Umbilical cord (tissue), 2 donors: ENCODE measurements around the gene GPT2. TPM values are rescaled to one million over a fixed set of nuclear protein-coding genes. Genes with fewer than 3 reads are reported as not detected.
A peak's percentile ranks its signal among the peaks of the same experiment; 100 is the strongest.

Experiments
- DNase-seq: peaks from one replicate; pipeline ENCODE4 v3.0.0-alpha.2; 2015; ENCODE audit warnings: low spot score
- total RNA-seq: library from RNA; depleted of rRNA; stranded (reverse); fragments of >200 nt; gene quantifications from one replicate; pipeline ENCODE4 v1.2.3, GENCODE V29; 2014; ENCODE audit warnings: low replicate concordance; ENCODE audit not compliant: insufficient read depth

Gene GPT2
- 9.6 TPM for total RNA-seq

DNA sequence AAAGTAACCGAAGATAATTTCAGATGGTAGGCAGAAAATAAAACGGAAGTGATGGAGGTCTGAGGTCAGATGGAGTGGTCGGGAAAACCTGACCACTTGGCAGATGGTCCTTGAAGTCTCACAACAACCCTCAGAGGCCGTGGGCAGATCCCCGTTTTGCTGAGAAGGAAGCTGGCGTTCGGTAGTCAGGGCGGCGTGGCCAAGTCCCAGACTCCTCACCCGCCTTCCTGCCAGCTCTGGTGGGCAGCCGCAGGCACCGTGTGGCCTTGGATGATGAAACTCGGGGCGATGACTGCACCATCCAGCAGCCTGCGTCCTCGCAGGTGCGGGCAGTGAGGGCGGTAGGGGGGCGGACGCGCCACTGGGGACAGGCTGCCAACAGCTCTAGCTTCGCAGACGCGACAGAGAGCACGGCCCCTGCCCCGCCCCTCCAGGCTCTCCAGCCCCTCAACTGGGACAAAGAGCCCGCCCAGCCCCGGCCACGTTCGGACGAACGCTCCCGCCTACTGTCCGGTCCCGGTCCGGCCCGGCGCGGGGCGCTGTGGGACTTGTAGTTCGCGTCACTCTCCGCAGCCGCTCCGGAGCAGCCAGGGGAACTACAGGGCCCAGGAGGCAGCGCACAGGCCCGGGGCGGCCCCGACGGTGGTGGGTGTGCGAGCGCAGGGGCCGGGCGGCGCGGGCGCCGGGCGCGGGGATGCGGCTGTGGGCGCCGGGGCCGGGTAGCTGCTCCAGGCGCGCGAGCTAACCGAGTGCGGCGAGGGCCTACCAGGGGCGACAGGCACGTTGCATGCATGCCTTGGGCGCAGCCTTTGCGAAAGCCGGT is at the start of gene GPT2:
TSS of gene GPT2 (plus strand) at position 673 of the 823 bp plus-strand sequence. CDS start 354 bp downstream, outside the sequence.
- DNase-seq: peak; percentile 98

GRCh38 chr16:46836534-46837530 is 47.3 kb upstream of the GPT2 start:
- no peak for DNase-seq

GRCh38 chr16:46839986-46840443 is 44.1 kb upstream of the GPT2 start:
- no peak for DNase-seq

DNA sequence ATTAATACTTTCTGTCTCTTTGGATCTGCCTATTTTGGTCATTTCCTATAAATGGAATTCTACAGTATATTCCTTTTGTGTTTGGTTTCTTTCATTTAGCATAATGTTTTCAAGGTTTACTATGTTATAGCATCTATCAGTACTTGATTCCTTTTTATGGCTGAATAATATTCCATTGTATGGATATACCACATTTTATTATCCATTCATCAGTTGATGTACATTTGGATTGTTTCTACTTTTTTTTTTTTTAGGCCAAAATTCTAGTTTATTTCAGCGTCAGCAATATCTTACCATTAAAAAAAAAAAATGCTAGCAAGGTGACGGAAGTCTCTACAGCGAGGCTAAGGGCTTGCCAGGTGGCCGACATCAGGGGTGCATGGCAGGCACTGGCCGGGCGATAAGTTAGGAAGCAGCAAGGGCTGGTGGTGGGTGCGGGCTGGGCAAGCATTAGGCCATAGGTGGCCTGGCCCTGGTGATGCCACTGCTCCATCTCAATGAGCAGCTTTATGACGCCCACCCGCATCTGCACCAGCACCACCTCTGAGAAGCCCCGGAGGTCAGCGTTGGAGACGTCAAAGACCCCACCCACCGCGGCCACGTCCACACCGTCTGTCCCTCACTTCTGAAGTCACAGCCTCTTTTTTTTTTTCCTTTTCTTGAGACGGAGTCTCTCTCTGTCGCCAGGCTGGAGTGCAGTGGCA is 41.8 kb upstream of the GPT2 start:
- DNase-seq: no peak

DNA sequence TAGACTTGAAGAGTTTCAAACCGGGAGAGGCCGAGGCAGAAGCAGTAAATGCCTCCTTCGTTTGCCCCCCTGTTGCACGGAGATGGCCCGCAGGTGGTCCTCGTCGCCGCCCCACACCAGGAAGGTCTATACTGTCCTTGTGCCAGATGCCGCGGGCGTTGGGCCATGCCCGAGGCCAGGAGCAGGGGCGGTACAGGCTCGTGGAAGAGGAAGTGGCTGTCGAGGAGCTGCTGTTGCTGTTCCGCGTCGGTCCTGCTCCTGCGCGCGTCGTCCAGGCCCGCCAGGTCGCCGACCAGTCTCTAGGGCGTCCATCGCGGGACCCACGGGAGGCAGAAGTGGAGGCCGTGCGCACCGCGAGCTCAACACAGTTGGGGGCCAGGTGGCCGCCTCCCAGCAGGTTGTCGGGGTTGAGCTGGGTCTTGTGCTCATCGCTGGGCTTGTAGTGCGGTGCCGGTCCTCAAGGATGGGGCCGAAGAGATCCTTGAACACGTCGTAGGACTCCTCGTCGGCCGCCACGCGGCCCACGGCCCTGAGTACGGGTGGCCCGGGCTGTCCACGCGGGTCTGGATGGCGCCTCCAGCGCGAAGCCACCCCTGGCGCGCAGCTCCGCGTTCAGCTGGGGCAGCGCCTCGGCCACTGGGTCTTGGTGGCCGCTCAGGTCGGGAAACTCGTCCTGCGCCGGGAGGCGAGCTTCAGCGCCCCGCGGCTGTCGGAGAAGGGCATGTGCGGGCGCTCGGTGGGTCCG is 40.1 kb upstream of the GPT2 start:
- no peak for DNase-seq

DNA sequence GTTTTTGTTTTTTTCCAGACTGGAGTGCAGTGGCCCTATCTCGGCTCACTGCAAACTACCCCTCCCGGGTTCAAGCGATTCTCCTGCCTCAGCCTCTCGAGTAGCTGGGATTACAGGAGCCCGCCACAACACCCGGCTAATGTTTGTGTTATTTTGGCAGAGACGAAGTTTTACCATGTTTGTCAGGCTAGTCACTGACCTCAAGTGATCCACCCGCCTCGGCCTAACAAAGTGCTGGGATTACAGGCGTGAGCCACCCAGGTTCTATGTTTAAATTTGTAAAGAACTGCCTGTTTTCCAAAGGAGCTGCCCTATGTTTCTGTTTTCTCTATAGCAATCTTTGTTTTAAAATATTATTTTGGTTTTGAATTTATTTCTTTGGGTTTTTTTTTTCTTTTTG is 39.4 kb upstream of the GPT2 start:
- no peak for DNase-seq

DNA sequence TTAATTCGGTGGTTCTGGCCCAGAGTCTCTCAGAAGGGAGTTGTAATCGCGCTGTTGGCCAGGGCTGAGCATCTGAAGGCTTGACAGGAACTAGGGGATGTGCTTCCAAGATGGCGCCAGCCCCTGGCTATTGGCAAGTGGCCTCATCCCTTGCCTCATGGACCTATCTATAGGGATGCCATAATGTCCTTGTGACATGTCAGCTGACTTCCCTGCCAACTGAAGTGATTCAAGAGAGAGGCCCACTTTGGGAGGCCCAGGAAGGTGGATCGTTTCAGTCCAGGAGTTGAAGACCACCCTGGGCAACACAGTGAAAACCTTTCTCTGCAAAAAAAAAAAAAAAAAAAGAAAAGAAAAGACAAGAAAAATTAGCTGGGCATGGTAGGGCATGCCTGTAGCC is 38.2 kb upstream of the GPT2 start:
- no peak for DNase-seq

DNA sequence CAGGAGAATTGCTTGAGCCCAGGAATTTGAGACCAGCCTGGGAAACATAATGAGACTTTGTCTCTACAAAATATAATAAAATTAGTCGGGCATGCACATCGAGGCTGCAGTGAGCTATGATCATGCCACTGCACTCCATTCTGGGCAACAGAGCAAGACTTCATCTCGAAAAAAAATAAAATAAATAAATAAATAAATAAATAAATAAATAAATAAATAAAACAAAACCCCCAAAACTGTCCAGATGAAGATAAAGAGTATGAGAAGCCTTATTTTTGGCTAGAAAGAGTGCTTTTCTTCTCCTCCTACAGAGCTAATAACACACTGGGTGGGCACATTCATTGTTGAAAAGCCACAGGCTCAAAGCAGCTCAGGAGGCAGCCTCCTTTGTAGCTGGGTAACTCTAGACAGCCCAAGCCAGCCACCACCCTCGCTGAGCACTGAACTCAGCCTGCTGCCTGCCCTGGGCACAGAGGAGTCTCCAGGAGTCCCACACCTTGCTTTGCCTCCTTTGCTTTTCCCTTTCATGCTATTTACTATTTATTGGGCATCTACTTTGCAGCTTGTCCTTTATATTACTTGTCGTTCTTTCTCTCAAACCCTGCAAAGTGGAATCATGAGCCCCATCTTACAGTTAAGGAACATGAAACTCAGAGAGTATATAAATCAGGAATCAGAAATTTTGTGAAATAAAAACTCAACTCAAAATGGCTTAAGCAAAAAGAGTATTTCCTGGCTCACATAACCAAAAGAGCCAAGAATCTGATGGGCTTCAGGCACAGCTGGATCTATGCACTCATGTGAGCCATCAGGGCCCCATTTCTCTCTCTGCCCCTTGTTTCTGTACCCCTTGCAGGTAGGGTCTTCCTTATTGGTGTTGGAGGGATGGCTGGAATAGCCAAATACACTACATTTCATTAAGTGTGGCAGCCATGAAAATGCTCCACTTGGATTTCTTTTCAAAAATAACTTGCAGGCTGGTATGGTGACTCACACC is 35.1 kb upstream of the GPT2 start:
- DNase-seq: no peak

- DNase-seq: no peak
These were observed 33.3 kb upstream of the GPT2 start for GRCh38 chr16:46850619-46851555.

DNA sequence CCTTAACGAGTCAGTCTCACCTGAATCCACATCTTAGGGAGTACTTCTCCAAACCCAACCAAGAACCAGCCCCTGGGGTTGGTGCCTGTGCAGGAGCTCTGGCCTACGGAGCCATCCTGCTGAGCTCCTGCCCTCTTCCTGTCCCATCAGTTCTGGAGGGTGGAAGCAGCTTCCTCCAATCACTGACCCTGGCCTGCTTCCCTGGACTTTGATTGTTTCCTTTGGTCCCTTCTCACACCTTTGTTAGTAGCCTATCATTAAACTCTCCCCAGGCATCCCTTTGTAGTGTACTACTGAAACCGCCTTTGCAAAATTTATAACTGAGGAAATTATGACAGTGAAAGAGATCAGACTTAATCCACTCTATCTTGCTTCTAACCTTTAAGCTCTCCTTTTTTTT is 32.0 kb upstream of the GPT2 start:
- no peak for DNase-seq

GRCh38 chr16:46853713-46854443 is 30.3 kb upstream of the GPT2 start:
- DNase-seq: peak; percentile 69

DNA sequence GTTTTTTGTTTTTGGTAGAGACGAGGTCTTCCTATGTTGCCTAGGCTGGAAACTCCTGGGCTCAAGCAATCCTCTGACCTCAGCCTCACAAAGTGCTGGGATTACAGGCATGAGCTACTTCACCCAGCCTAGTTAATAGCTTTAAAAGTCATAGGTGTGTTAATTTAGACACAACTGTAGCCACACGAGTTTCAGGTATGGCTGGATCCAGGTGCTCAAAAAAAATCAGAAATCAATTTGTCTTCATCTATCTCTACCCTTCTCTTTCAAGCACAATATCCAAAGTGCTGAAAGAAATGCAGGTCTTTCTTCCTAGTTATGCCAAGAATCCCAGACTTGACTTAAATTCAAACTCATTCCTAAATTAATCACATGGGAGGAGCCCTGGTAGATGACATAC is 29.3 kb upstream of the GPT2 start:
- DNase-seq: no peak

DNA sequence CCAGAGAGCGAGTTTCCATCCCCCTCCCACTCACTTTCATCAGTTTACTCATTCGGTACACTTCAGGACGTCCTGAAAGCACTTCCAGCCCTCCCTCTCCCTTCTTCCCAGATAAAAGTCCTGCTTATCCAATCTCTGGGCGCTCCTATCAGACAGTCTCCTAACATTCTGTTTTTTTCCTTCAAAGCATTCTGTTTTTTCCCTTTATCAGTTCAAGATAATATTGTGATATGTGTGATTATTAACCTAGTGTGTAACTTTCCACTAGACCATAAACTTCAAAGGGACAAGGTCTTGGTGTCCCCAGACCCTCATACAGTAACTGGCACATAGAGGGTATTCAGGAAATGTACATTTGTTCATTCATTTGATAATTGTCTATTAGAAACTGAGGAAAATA is 28.8 kb upstream of the GPT2 start:
- DNase-seq: no peak

GRCh38 chr16:46857368-46857945 is 26.7 kb upstream of the GPT2 start:
- peak; percentile 36 for DNase-seq

DNA sequence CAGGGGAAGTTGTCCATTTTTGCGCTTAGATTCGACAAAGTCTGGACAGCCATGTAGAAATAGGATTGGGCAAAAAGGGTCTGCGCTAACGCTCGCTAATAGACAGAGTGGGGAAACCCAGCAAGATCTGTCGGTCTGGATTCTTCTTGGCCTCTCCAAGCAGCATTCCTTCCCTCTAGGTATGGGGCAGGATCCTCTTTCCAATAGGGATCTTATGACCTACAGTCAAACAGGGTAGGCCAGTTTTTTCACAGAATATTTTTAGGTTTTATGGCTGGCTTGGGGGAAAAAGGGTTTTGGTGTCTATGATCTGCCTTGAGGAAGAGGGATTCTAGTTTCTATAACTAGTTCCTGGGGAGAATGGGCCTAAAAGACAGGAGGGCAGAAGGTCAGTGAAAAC is 26.0 kb upstream of the GPT2 start:
- DNase-seq: no peak

- DNase-seq: peak; percentile 57
These were observed 24.4 kb upstream of the GPT2 start for GRCh38 chr16:46859719-46860152.
